AG09309 (cell line): Measurements from ENCODE around the gene PTPRCAP.

Experiments
- DNase-seq: peaks from one replicate; pipeline ENCODE4 v3.0.0-alpha.2; 2010; ENCODE audit warnings: low read depth
- H3K4me3 ChIP-seq: 2 replicates; pipeline ENCODE4 v1.5.1; 2011; ENCODE audit warnings: mild to moderate bottlenecking, low read depth, low read length, moderate library complexity; ENCODE audit not compliant: control insufficient read depth
- TF ChIP-seq, protein P1 (sequence below): IDR thresholded peaks from 2 replicates; pipeline ENCODE4 v1.5.1; 2011; ENCODE audit warnings: mild to moderate bottlenecking, low read depth, low read length, inconsistent platforms; ENCODE audit not compliant: insufficient read depth, control insufficient read depth; ENCODE audit errors: missing control alignments

Gene PTPRCAP

DNA sequence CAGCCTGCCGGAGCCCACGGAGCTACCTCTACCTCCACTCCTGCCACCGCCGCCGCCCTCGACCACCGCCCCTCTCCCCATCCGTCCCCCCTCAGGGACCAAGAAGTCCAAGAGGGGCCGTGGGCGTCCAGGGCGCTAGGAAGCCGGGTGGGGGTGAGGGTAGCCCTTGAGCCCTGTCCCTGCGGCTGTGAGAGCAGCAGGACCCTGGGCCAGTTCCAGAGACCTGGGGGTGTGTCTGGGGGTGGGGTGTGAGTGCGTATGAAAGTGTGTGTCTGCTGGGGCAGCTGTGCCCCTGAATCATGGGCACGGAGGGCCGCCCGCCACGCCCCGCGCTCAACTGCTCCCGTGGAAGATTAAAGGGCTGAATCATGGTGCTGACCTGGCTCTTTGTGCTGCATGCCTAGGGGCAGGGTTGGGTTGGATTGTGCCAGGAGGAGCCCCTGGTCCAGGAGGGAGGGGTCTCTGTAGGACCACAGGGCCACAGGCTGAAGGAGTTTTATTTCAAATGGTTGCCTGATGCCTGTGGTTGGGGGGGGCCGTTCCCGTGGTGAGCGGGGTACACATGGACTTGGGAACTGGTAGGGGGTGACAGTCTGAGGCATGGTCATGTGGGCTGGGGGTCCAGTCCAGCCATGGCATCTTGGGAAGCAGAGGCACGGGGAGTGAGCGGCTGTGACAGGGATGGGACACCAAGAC, 2.3 kb downstream of the PTPRCAP start:
- no peak overlapping the region for H3K4me3 ChIP-seq
- TF ChIP-seq, protein P1, sequence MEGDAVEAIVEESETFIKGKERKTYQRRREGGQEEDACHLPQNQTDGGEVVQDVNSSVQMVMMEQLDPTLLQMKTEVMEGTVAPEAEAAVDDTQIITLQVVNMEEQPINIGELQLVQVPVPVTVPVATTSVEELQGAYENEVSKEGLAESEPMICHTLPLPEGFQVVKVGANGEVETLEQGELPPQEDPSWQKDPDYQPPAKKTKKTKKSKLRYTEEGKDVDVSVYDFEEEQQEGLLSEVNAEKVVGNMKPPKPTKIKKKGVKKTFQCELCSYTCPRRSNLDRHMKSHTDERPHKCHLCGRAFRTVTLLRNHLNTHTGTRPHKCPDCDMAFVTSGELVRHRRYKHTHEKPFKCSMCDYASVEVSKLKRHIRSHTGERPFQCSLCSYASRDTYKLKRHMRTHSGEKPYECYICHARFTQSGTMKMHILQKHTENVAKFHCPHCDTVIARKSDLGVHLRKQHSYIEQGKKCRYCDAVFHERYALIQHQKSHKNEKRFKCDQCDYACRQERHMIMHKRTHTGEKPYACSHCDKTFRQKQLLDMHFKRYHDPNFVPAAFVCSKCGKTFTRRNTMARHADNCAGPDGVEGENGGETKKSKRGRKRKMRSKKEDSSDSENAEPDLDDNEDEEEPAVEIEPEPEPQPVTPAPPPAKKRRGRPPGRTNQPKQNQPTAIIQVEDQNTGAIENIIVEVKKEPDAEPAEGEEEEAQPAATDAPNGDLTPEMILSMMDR = no peak
- DNase-seq = no peak

DNA sequence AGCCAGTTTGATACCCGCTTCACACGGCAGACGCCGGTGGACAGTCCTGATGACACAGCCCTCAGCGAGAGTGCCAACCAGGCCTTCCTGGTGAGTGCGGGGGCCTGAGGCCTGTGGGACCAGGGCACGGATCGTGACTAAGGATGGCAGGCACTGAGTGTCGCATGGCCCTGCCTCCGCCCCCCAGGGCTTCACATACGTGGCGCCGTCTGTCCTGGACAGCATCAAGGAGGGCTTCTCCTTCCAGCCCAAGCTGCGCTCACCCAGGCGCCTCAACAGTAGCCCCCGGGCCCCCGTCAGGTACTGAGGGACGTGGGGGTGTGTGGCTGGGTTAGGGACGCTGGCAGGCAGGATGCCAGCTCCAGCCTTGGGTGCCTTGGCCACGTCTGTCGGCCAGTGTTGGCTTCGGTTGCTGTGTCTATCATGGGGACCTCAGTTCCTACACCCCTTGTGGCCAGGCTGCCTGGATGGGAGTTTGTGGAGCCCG, 3.0 kb downstream of the PTPRCAP start:
- DNase-seq = no peak
- TF ChIP-seq, protein P1 = no peak
- no peak overlapping the region for H3K4me3 ChIP-seq

DNA sequence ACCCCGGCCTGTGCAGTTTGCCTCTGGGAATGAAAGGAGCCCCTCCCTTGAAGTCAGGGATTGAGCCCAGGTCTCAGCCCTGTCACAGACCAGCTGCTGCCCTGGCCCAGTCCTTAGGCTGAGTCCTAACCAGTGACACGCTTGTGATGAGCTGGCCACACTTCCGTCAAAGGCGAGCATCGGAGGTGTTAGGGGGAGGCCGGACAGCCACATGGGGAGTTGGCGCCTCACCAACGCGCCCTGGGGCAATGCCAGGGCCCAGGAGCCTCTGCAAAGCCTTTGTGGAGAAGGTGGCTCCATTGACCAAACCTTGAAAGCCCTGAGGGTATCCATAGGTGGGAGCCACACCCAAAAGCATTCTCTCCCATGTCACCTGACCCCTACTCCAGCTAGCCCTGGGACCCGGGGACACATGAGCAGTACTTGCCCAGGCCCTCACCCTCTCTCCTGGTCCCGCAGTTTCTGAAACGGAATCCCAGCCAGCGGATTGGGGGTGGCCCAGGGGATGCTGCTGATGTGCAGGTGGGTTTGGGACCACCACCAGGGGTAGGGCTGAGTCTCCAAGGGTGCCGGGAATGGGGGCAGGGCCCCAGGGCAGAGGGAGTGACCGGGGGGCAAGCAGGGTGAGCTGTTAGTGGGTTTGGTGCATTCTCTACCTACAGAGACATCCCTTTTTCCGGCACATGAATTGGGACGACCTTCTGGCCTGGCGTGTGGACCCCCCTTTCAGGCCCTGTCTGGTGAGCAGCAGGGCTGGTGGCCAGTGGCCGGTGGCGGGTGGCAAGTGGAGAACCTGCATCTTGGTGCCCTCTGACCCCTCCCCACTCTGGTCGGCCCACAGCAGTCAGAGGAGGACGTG, 3.7 kb downstream of the PTPRCAP start:
- TF ChIP-seq, protein P1 = no peak
- no peak overlapping the region for H3K4me3 ChIP-seq
- DNase-seq = no peak

DNA sequence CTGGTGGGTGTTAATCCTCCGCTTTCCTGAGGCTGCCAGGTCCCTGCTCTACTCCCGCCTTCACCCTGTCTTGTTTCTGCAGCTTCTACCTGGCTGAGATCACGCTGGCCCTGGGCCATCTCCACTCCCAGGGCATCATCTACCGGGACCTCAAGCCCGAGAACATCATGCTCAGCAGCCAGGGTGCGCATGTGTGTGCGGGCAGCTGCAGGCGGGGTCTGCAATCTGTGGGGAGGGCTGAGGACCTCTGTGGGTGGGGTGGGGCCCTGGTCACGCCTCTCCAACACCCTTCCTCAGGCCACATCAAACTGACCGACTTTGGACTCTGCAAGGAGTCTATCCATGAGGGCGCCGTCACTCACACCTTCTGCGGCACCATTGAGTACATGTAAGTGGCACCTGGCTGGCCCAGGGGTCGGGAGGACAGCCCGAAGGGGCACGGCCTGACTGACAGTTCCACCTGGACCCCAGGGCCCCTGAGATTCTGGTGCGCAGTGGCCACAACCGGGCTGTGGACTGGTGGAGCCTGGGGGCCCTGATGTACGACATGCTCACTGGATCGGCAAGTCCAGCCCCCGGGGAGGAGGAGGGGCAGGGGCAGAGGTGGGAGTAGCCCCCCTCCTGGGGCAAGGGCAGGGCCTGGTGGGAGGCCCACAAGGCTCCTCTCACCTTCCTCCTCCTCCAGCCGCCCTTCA, 4.7 kb downstream of the PTPRCAP start:
- no peak overlapping the region for H3K4me3 ChIP-seq
- TF ChIP-seq, protein P1 = no peak
- no peak for DNase-seq

DNA sequence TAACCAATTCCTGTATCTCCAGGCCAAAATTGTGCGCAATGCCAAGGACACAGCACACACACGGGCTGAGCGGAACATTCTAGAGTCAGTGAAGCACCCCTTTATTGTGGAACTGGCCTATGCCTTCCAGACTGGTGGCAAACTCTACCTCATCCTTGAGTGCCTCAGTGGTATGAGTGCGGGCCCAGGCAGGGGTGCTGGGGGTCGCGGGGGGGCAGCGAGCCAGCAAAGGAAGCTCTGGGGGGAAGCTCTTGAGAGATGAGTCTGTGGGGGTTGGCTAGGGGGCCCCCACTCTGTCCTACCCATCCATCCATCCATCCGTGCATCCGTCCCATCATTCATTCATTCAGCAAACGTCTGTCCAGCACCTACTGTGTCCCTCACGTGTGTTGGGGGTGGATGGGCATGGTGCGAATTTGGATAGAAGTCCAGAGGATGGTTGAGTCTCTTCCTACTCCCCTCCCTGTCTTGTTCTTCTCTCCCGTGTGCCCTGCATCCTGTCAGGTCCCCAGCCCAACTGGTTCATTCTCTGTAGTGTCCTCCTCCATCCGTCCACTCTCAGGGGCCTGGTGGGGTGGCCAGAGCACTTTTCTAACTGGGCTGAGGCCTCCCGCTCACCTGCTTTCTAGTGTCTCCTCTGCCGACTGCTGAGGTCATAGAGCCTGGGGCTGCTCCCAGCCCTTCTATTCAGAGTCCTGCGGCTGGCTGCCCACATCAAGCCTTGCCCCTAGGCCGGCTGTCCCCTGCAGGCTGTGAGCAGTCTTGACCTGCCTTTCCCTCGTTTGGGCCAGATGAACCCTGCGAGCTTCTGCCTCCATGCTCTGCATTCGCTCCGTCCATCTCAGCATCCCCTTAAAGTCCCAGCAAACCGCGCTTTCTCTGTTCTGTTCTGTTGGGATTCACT, 5.9 kb downstream of the PTPRCAP start:
- no peak for DNase-seq
- TF ChIP-seq, protein P1 = no peak

DNA sequence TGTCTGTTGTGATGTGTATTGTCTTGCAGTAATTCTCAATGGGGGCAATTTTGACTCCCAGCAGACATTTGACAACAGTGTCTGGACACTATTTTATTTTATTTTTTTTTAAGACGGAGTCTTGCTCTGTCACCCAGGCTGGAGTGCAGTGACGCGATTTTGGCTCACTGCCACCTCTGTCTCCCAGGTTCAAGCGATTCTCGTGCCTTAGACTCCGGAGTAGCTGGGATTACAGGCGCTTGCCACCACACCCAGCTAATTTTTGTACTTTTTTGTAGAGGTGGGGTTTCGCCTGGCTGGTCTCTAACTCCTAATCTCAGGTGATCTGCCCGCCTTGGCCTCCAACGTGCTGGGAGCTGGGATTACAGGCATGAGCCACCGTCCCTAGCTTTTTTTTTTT, 7.8 kb downstream of the PTPRCAP start:
- H3K4me3 ChIP-seq = no peak overlapping the region
- TF ChIP-seq, protein P1 = no peak
- no peak for DNase-seq

More for the DNA sequence above, 5.9 kb downstream of the PTPRCAP start:
- H3K4me3 ChIP-seq = no peak overlapping the region
